Left lung (tissue), 10 donors: Measurements from ENCODE around the gene XXYLT1. TPM values are rescaled to one million over a fixed set of nuclear protein-coding genes. Genes with fewer than 3 reads are reported as not detected.

ENCODE experiments used
- ATAC-seq: fragments of 200-7000 bp; cut with Tn5 transposase; one replicate; pipeline ENCODE4 v1.9.1; 2020; ENCODE audit warnings: moderate library complexity
- DNase-seq, 4 donors: peaks; one replicate each; pipeline ENCODE4 v3.0.0-alpha.2; 2013 to 2020
- H3K27ac ChIP-seq, 2 donors: fragments of 200-600 bp; sonication (generic) in 1 of 2; one replicate each; pipeline versions ENCODE4 v1.5.0 to v1.8.0; 2020 to 2021
- H3K27me3 ChIP-seq, 2 donors: fragments of 200-600 bp; sonication (generic) in 1 of 2; one replicate each; pipeline versions ENCODE4 v1.5.0 to v1.8.0; 2020 to 2021
- H3K36me3 ChIP-seq, 2 donors: fragments of 200-600 bp; sonication (generic) in 1 of 2; one replicate each; pipeline versions ENCODE4 v1.5.0 to v1.8.0; 2020 to 2021
- H3K4me1 ChIP-seq, 2 donors: fragments of 200-600 bp; one replicate each; pipeline ENCODE4 v1.8.0; 2021
- H3K4me3 ChIP-seq, 2 donors: fragments of 200-600 bp; sonication (generic) in 1 of 2; one replicate each; pipeline versions ENCODE4 v1.5.0 to v1.8.0; 2020 to 2021; ENCODE audit warnings: mild to moderate bottlenecking in 1 of 2
- H3K9me3 ChIP-seq, 2 donors: fragments of 200-600 bp; sonication (generic) in 1 of 2; one replicate each; pipeline versions ENCODE4 v1.5.0 to v1.8.0; 2020 to 2021
- intact Hi-C, 2 donors: fragments of 100-400 bp; cut with DNase I; formaldehyde crosslinking; loops; one replicate each; pipeline versions ENCODE4 v1.11.2 to v1.14.2; 2022
- polyA plus RNA-seq, 6 donors: library from polyadenylated mRNA; unstranded; fragments of 120-200 nt; gene quantifications; one replicate each; pipeline ENCODE4 v1.2.1, GENCODE V29; 2013; ENCODE audit not compliant: insufficient read length in 6 of 6
- total RNA-seq, 2 donors: library from RNA; stranded (reverse); fragmentation: NEBNext Ultra II Directional; extraction: Animal tissue kit (Norgen Biotek cat#: 25700); gene quantifications; one replicate each; pipeline ENCODE4 v1.2.1, GENCODE V29; 2021
- TF ChIP-seq, protein P1 (sequence below), 2 donors: fragments of 200-600 bp; sonication (generic) in 1 of 2; IDR thresholded peaks; one replicate each; pipeline versions ENCODE4 v1.5.0 to v1.8.0; 2021; ENCODE audit warnings: antibody characterized with exemption in 2 of 2
- donor health status: DM: no; HTN: yes; CAD: no.
- donor health status: DM: no; HTN: no; CAD: no.

The XXYLT1 gene
- total and polyA plus RNA-seq, 8 donors: 11.3 to 31.1 (median 25.5) TPM

DNA sequence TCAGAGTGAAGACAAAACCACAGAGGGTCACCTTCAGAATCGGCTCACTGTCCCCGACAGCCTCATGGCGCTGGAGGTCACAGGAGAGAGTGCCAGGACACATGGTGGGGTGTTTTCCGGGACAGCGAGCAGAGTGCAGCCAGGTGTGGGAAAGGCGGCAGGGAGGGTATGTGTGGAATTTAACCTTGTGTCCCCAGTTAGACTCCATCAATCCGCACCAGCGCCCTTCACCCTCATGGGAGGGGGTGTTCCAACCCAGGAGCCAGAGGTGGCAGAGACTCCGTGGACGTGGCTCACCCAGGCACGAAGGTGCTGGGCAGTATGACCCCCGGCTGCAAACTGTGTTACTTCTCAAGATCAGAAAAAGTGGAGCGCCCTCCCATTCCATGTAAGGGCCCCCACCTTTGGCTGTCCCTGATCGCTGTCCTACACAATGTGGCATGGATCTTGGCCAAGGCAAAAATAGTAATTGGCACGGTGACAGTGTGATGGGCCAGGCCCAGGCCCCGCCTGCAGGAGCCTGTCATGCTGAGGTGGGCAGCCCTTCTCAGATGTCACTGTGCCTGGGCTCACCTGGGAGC is 190.3 kb downstream of the XXYLT1 start:
- Histone ChIP-seq H3K27ac (peak overlapping the region in 1 of 2 donors; percentile 34), H3K4me3 (no peak overlapping the region), H3K4me1 (peaks cover 3 to 27% of the 10 kb centered on the region in 2 donors), H3K36me3 (no peaks in the 10 kb centered on the region), H3K9me3 (no peaks in the 10 kb centered on the region), H3K27me3 (no peaks in the 10 kb centered on the region)
- intact Hi-C loops: no loop called here
- peak in 1 of 4 donors; percentile 55 for DNase-seq
- TF ChIP-seq, protein P1, sequence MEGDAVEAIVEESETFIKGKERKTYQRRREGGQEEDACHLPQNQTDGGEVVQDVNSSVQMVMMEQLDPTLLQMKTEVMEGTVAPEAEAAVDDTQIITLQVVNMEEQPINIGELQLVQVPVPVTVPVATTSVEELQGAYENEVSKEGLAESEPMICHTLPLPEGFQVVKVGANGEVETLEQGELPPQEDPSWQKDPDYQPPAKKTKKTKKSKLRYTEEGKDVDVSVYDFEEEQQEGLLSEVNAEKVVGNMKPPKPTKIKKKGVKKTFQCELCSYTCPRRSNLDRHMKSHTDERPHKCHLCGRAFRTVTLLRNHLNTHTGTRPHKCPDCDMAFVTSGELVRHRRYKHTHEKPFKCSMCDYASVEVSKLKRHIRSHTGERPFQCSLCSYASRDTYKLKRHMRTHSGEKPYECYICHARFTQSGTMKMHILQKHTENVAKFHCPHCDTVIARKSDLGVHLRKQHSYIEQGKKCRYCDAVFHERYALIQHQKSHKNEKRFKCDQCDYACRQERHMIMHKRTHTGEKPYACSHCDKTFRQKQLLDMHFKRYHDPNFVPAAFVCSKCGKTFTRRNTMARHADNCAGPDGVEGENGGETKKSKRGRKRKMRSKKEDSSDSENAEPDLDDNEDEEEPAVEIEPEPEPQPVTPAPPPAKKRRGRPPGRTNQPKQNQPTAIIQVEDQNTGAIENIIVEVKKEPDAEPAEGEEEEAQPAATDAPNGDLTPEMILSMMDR (IDR thresholded peaks at IDR 0.05): no peak
- no peak for ATAC-seq

GRCh38 chr3:195080125-195080524 is 190.8 kb downstream of the XXYLT1 start:
- ATAC-seq (no peak), DNase-seq (peak in 1 of 4 donors; percentile 30)
- no peak overlapping the region for H3K4me3 ChIP-seq
- H3K27me3 ChIP-seq: no peaks in the 10 kb centered on the region
- H3K4me1 ChIP-seq: peaks cover 3 to 27% of the 10 kb centered on the region in 2 donors
- TF ChIP-seq, protein P1 (IDR thresholded peaks at IDR 0.05): no peak
- no peak overlapping the region for H3K27ac ChIP-seq
- intact Hi-C loops: no loop called here
- H3K36me3 ChIP-seq: no peaks in the 10 kb centered on the region
- no peaks in the 10 kb centered on the region for H3K9me3 ChIP-seq

- Histone ChIP-seq H3K4me3 (no peak overlapping the region), H3K27me3 (no peaks in the 10 kb centered on the region), H3K36me3 (no peaks in the 10 kb centered on the region), H3K9me3 (no peaks in the 10 kb centered on the region), H3K27ac (no peak overlapping the region), H3K4me1 (peaks cover 3 to 27% of the 10 kb centered on the region in 2 donors)
- TF ChIP-seq, protein P1 (IDR thresholded peaks at IDR 0.05): no peak
- no peak for ATAC-seq
- DNase-seq: no peak
- intact Hi-C loops: no loop called here
Measured at GRCh38 chr3:195079636-195080035, 191.3 kb downstream of the XXYLT1 start.

DNA sequence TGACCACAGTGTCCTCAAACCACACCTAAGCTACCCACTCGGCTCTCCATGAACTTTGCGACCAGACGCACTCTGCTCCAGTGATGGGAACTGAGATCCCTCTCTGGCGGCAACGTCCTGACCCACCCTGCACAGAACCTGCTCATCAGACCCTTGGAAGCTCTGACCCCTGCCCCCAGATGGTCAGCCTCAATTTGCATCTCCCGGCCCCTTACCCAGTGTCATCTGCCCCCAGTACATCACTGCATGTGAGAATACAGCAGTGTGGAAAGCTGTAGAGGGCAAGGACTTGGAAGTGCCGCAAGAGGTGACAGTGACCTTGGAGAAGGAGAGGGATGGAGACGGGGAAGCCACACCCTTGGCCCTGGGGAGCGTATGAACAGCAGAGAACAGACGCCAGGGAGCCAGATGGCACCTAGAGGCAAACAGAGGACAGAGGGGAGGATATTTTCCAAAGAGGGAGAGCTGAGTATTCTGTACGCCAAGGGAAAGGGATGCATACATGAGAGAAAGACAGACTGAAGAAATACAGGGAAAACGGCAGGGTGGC is 192.0 kb downstream of the XXYLT1 start:
- intact Hi-C loops: no loop called here
- Histone ChIP-seq H3K4me3 (no peak overlapping the region), H3K9me3 (no peaks in the 10 kb centered on the region), H3K27ac (no peak overlapping the region), H3K36me3 (no peaks in the 10 kb centered on the region), H3K4me1 (peaks cover 3 to 27% of the 10 kb centered on the region in 2 donors), H3K27me3 (no peaks in the 10 kb centered on the region)
- TF ChIP-seq, protein P1 (IDR thresholded peaks at IDR 0.05): no peak
- no peak for ATAC-seq
- DNase-seq: peak in 1 of 4 donors; percentile 19

DNA sequence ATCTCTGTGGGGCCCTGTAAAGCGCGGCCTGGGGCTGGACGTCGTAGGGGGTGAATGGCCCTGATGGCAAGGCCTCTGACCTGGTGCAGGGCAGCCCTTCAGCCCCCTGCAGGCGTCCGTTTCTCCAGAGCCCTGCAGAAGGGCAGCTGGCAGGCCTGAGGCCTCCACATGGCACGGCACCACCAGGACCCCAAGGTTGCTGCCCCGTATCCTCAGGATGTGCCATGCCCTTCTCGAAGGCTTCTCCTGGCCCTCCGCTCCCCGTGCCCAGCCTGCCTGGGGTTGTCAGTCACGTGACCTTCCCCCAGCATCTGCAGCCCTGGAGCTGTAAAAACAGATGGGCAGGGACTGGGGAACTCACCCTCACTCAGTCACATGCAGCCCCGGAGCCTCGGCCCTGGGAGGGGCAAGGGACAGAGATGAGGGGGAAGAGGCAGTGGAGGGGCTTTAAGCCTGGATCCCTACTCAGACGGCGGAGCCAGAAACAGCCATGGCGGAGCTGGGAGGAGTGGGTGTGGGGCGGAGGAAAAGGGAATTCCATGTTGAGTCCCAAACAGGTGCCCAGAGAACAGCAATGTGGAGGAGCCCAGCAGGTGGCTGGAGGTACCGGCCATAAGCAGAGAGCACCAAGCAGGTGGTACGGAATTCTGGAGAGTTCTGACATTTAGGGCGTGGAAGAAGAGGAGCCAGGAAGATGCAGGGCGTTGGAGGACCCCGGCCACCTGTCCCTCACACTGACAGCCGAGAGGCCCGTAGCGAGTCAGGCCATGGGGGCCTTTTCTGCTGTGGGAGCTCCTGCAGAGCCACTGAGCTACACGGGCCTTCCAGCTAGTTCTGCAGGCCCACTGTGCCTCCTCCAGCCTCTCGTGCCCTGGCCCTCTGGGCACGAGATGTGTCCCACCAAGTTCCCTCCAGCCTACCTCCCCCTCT is 193.1 kb downstream of the XXYLT1 start:
- Histone ChIP-seq H3K4me1 (peaks cover 3 to 27% of the 10 kb centered on the region in 2 donors), H3K27me3 (no peaks in the 10 kb centered on the region), H3K36me3 (no peaks in the 10 kb centered on the region), H3K4me3 (no peak overlapping the region), H3K27ac (no peak overlapping the region), H3K9me3 (no peaks in the 10 kb centered on the region)
- TF ChIP-seq, protein P1 (IDR thresholded peaks at IDR 0.05): no peak
- intact Hi-C loops: no loop called here
- ATAC-seq (no peak), DNase-seq (peak in 1 of 4 donors; percentile 72)
